Measurements from ENCODE around the gene SBF2.

Gene SBF2

DNA sequence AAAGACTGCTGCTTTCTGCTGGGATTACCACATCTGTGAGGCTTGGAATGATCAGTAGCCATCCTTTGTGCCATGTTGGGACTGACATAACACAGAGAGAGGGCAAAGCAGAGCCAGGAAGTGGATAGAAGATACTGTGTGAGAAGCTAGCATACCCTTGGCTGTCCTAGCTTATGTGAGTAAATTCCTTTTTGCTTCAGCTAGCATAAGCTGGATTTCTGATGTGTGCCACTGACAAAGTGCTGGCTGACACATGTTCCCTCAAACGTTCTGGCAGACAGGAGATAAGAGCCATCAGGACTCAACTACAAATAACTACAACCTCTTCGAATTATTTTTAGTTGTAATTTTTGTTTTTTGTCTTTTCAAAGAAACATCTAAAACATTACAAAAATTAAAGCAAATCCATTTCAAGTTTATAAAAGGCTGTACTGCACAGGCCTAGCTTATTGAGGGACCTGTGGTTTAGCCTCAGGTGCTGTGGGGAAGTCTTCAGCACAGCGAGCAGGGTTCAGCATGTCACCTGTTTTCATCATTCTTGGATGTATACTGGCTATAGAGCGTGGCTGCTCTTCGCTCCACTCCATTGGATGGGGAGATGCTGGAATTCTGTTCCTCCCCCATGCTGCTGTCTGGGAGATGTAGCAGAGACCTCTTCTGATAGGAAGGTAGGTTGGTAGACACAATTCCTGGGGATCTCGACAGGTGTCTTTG lies 509.3 kb downstream of the SBF2 start:
- H3K27ac ChIP-seq (ENCODE audit: poor library complexity, severe bottlenecking): no peak overlapping the region

DNA sequence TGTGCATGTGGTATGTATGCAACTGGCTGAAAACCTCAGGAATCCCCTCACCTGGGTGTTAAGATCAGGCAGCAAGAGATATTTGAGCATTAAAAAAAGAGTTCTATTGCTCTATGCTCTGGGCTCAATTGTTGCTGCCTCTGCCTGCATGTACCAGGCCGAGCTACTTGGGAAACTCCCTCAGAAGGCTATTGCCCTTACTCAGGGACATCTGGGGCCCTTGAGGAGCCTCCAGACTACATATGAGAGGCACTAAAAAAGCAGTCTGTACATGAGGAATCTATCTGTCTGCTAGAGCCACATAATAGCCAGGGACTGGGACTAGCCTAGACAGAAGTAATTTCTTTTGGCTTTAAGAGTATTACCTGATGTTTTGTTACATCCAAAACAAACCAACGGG lies 510.0 kb downstream of the SBF2 start:
- no peaks in the 10 kb centered on the region for H3K4me1 ChIP-seq (ENCODE audit: insufficient read depth, poor library complexity, severe bottlenecking)
- TF ChIP-seq, protein P1, sequence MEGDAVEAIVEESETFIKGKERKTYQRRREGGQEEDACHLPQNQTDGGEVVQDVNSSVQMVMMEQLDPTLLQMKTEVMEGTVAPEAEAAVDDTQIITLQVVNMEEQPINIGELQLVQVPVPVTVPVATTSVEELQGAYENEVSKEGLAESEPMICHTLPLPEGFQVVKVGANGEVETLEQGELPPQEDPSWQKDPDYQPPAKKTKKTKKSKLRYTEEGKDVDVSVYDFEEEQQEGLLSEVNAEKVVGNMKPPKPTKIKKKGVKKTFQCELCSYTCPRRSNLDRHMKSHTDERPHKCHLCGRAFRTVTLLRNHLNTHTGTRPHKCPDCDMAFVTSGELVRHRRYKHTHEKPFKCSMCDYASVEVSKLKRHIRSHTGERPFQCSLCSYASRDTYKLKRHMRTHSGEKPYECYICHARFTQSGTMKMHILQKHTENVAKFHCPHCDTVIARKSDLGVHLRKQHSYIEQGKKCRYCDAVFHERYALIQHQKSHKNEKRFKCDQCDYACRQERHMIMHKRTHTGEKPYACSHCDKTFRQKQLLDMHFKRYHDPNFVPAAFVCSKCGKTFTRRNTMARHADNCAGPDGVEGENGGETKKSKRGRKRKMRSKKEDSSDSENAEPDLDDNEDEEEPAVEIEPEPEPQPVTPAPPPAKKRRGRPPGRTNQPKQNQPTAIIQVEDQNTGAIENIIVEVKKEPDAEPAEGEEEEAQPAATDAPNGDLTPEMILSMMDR (IDR thresholded peaks at IDR 0.05; ENCODE audit: poor library complexity, severe bottlenecking): no peak
- H3K27me3 ChIP-seq (ENCODE audit: insufficient read depth, poor library complexity, severe bottlenecking): no peaks in the 10 kb centered on the region
- peaks cover 51% of the 10 kb centered on the region for H3K36me3 ChIP-seq (ENCODE audit: low read depth)
- no peak overlapping the region for H3K4me3 ChIP-seq (ENCODE audit: severe bottlenecking)
- DNase-seq (ENCODE audit: low spot score) (no peak), ATAC-seq (ENCODE audit: low read depth) (no peak)
- H3K27ac ChIP-seq (ENCODE audit: poor library complexity, severe bottlenecking): no peak overlapping the region
- no peaks in the 10 kb centered on the region for H3K9me3 ChIP-seq (ENCODE audit: severe bottlenecking)

More for the DNA sequence above, 509.3 kb downstream of the SBF2 start:
- DNase-seq (ENCODE audit: low spot score): no peak
- Histone ChIP-seq H3K4me1 (ENCODE audit: insufficient read depth, poor library complexity, severe bottlenecking) (no peaks in the 10 kb centered on the region), H3K27me3 (ENCODE audit: insufficient read depth, poor library complexity, severe bottlenecking) (no peaks in the 10 kb centered on the region), H3K4me3 (ENCODE audit: severe bottlenecking) (no peak overlapping the region), H3K9me3 (ENCODE audit: severe bottlenecking) (no peaks in the 10 kb centered on the region), H3K36me3 (ENCODE audit: low read depth) (peaks cover 47% of the 10 kb centered on the region)
- TF ChIP-seq, protein P1 (IDR thresholded peaks at IDR 0.05; ENCODE audit: poor library complexity, severe bottlenecking): no peak
- no peak for ATAC-seq (ENCODE audit: low read depth)

DNA sequence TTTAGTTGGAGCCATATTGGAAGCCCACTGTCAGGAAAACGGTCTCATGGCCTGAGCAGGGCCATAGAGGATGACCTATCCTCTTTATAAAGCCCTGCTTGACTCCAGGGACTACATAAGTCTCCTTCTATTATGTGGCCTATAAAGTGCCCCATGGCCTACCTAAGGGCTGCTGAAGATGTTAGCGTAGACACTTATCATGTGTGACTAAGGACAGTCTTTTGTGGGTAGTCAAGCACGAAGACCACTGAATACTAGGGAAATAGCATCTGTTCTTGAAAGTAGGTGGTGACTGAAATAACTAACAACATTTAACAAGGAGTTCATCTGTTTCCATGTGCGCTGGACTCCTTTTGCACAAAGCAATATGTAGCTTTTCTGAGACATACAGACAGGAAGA lies 513.1 kb downstream of the SBF2 start:
- Histone ChIP-seq H3K36me3 (ENCODE audit: low read depth) (peaks cover 37% of the 10 kb centered on the region), H3K27me3 (ENCODE audit: insufficient read depth, poor library complexity, severe bottlenecking) (no peaks in the 10 kb centered on the region), H3K4me1 (ENCODE audit: insufficient read depth, poor library complexity, severe bottlenecking) (no peaks in the 10 kb centered on the region), H3K9me3 (ENCODE audit: severe bottlenecking) (no peaks in the 10 kb centered on the region), H3K4me3 (ENCODE audit: severe bottlenecking) (no peak overlapping the region), H3K27ac (ENCODE audit: poor library complexity, severe bottlenecking) (no peak overlapping the region)
- ATAC-seq (ENCODE audit: low read depth): no peak
- no peak for DNase-seq (ENCODE audit: low spot score)
- TF ChIP-seq, protein P1 (IDR thresholded peaks at IDR 0.05; ENCODE audit: poor library complexity, severe bottlenecking): no peak

DNA sequence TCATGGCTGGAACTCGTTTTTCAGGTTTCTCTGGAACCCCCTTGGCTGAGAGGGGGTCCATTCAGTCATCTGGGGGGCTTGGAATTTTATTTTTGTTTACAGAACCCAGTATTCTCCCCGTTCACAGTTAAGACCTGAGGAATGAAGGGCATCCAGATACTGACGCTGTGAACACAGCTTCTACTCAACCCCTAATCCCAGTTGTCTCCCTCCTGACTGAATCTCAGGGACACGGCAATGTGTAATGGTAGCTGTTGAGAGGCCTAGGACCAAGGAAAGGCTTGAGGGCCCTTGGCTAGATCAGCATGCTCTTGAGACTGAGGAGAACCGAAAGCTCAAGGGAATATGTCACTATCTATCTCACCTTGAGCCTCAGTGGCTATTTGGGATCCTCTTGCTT lies 516.5 kb downstream of the SBF2 start:
- no peak for DNase-seq (ENCODE audit: low spot score)
- H3K9me3 ChIP-seq (ENCODE audit: severe bottlenecking): no peaks in the 10 kb centered on the region
- no peaks in the 10 kb centered on the region for H3K27me3 ChIP-seq (ENCODE audit: insufficient read depth, poor library complexity, severe bottlenecking)
- H3K27ac ChIP-seq (ENCODE audit: poor library complexity, severe bottlenecking): no peak overlapping the region
- TF ChIP-seq, protein P1 (IDR thresholded peaks at IDR 0.05; ENCODE audit: poor library complexity, severe bottlenecking): no peak
- no peak for ATAC-seq (ENCODE audit: low read depth)
- H3K4me1 ChIP-seq (ENCODE audit: insufficient read depth, poor library complexity, severe bottlenecking): peaks cover 11% of the 10 kb centered on the region
- H3K4me3 ChIP-seq (ENCODE audit: severe bottlenecking): no peak overlapping the region
- H3K36me3 ChIP-seq (ENCODE audit: low read depth): peaks cover 29% of the 10 kb centered on the region

DNA sequence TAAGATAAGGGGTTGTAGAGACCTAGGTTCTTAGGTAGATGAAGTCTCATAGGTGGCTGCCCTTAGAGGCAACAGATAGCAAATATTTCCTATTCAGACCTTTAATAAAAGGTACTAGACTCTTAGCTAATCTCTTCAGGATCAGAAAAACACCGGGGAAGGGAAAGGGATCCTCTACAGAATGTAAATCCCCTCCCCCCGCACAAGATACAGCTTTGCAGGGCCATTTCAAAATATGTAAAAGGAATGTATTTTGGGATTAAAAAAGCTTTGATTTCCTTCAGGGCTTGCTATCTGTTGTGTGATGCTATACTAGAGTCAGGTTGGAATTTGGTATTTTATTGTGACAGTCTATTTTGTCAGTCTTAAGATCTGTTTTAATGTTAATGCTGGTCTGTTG lies 517.0 kb downstream of the SBF2 start:
- peaks cover 11% of the 10 kb centered on the region for H3K4me1 ChIP-seq (ENCODE audit: insufficient read depth, poor library complexity, severe bottlenecking)
- DNase-seq (ENCODE audit: low spot score) (no peak), ATAC-seq (ENCODE audit: low read depth) (no peak)
- peaks cover 29% of the 10 kb centered on the region for H3K36me3 ChIP-seq (ENCODE audit: low read depth)
- H3K4me3 ChIP-seq (ENCODE audit: severe bottlenecking): no peak overlapping the region
- no peaks in the 10 kb centered on the region for H3K9me3 ChIP-seq (ENCODE audit: severe bottlenecking)
- no peak overlapping the region for H3K27ac ChIP-seq (ENCODE audit: poor library complexity, severe bottlenecking)
- TF ChIP-seq, protein P1 (IDR thresholded peaks at IDR 0.05; ENCODE audit: poor library complexity, severe bottlenecking): no peak
- H3K27me3 ChIP-seq (ENCODE audit: insufficient read depth, poor library complexity, severe bottlenecking): no peaks in the 10 kb centered on the region
